ENCODE data around the gene GPR146. TPM values are rescaled to one million over a fixed set of nuclear protein-coding genes. Genes with fewer than 3 reads are reported as not detected.

GPR146 gene
- total and polyA plus RNA-seq, 2 of the 8 experiments (the other 6 are each of a cell fraction or from before 2014, with no cell fraction given), result 1.8 to 2.7 TPM

DNA sequence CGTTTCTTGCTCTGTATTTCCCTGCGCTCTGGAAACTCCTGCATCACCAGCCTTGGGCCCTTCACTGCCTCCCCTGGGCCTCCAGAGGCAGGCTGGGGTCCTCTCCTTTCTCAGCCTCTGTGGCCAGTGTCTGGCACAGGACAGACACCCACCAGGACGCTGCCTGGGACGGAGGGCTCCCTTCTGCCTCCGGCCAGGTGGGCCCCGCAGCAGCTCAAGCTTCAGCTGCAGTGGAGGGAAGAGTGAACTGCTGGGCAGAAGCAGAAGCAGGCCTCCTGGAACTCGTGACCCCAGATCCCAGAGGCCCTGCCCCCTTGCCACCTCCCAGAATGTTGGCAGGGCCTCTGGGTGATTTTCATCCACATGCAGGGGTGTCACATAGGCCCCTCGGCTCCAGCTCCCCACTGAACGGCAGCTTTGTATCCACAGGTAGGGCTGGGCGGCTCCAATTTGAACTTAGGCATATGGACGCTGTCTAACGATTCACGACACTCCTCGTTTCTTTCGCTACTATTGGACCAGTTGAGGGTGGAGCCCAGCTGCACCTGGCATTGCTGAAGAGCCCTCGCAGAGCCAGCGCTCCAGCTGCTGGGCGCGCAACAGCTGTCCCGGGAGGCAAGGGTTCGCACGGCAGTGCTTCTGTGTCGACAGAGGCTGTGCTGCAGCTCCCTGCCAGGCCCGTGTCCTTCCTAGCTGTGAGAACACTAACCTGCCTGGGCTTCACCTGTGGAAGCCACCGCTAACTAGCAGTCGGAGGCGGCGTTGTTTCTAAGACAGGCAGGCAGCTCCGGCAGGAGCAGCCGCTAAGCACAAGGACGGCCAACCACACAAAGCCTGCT, 18.4 kb upstream of the GPR146 start:
- Histone ChIP-seq H2AK5ac (ENCODE audit: low read depth, low read length) (no peak overlapping the region), H3K79me2 (ENCODE audit: control insufficient read depth in 1 of 2, insufficient read depth in 2 of 2, low read length in 2 of 2) (peaks cover 0 to 6% of the 10 kb centered on the region in 2 experiments; a peak in 2 of 4 replicates), H2BK12ac (ENCODE audit: low read depth, low read length) (no peak overlapping the region), H2BK120ac (replicated peaks; ENCODE audit: low read depth, low read length) (no peak overlapping the region), H2BK5ac (ENCODE audit: low read depth, low read length) (no peak overlapping the region), H3K9ac (replicated peaks in 1 of 4; ENCODE audit: extremely low read depth in 1 of 4, low read depth in 3 of 4, low read length in 3 of 4) (no peak overlapping the region), H3K4me1 (replicated peaks in 1 of 4; ENCODE audit: control insufficient read depth in 3 of 4, insufficient read depth in 4 of 4, low read length in 3 of 4) (peaks cover 0 to 9% (median 3%) of the 10 kb centered on the region in 4 experiments; a peak in 5 of 7 replicates), H3K9me3 (ENCODE audit: insufficient read depth in 2 of 2, low read depth in 1 of 2, low read length in 1 of 2) (no peaks in the 10 kb centered on the region), H2BK20ac (ENCODE audit: low read length) (no peak overlapping the region), H3K4me3 (ENCODE audit: extremely low read depth in 1 of 4, insufficient read depth in 2 of 4, low read depth in 3 of 4, low read length in 4 of 4) (no peak overlapping the region), H3K23me2 (ENCODE audit: low read depth, low read length) (peaks cover 12% of the 10 kb centered on the region; the same call in 1 of the 2 replicates), H3K56ac (replicated peaks; ENCODE audit: insufficient read length, low read depth, low read length) (no peak overlapping the region), H4K5ac (ENCODE audit: insufficient read length, low read depth, low read length) (no peak overlapping the region), H3K27me3 (replicated peaks in 1 of 4; ENCODE audit: control insufficient read depth in 3 of 4, extremely low read depth in 1 of 4, insufficient read depth in 3 of 4, low read length in 3 of 4) (no peaks in the 10 kb centered on the region; a peak in 1 of 7 replicates), H4K91ac (replicated peaks; ENCODE audit: insufficient read length, low read length) (no peak overlapping the region), H4K8ac (ENCODE audit: extremely low read depth, insufficient read depth, low read length) (no peak overlapping the region; the same call in 1 of the 2 replicates), H3K79me1 (ENCODE audit: low read depth, low read length) (peaks cover 2% of the 10 kb centered on the region), H3K18ac (ENCODE audit: extremely low read depth, low read length) (no peak overlapping the region), H2BK15ac (ENCODE audit: low read length) (no peak overlapping the region), H2AFZ (ENCODE audit: low read length) (no peak overlapping the region), H4K20me1 (replicated peaks in 1 of 2; ENCODE audit: control insufficient read depth in 1 of 2, insufficient read depth in 2 of 2, low read length in 2 of 2) (peaks cover 9 to 19% of the 10 kb centered on the region in 2 experiments), H3K36me3 (ENCODE audit: control insufficient read depth in 2 of 4, insufficient read depth in 4 of 4, low read length in 3 of 4) (no peaks in the 10 kb centered on the region; a peak in 1 of 8 replicates), H3K4ac (replicated peaks; ENCODE audit: insufficient read length, low read depth, low read length) (no peak overlapping the region), H3K14ac (ENCODE audit: insufficient read length) (no peak overlapping the region), H3K23ac (ENCODE audit: insufficient read length) (no peak overlapping the region), H3K27ac (ENCODE audit: low read depth, low read length) (peak overlapping the region; percentile 41; the same call in 1 of the 2 replicates), H3K4me2 (ENCODE audit: insufficient read depth in 1 of 2, low read depth in 2 of 2, low read length in 2 of 2) (no peak overlapping the region)
- ChIA-PET CTCF (ENCODE audit: partially characterized antibody) (interaction anchor here (0.7 to 10.9 kb wide), 11 partner anchors 18 to 158 kb away, joined by 3 to 117 read pairs (median 4); partner anchors contain the start of gene GPR146), POLR2A (ENCODE audit: partially characterized antibody) (interaction anchor here (3.0 kb wide), 1 partner anchor 18 kb away, joined by 14 read pairs; the partner anchor contains the start of gene GPR146)
- no peak for FAIRE-seq
- no peak for DNase-seq (ENCODE audit: low read depth in 1 of 2, low spot score in 2 of 2)
- WGBS, 2 experiments (ENCODE audit: extremely low coverage in 1 of 2, insufficient coverage in 1 of 2, insufficient read length in 1 of 2, insufficient replicate concordance in 2 of 2, low coverage in 1 of 2, low lambda C conversion rate in 2 of 2, missing lambda C conversion rate in 1 of 2), result 94% methylated on average over 31 of the region's 31 CpGs; no CpG with 5 or more reads in 1 of the 2 experiments
- TF ChIP-seq JUND (IDR thresholded peaks at IDR 0.05; ENCODE audit: low read length) (no peak), BRCA1 (IDR thresholded peaks at IDR 0.05; ENCODE audit: low read depth, low read length) (no peak), CBX8 (IDR thresholded peaks at IDR 0.05; ENCODE audit: borderline replicate concordance, low read depth, low read length) (no peak), RFX5 (IDR thresholded peaks at IDR 0.05; ENCODE audit: borderline replicate concordance, low read depth, low read length) (no peak), NRF1 (IDR thresholded peaks at IDR 0.05; ENCODE audit: low read depth, low read length) (no peak), NANOG (IDR thresholded peaks at IDR 0.05; ENCODE audit: insufficient read depth, low read depth, low read length, poor library complexity, severe bottlenecking) (no peak), HDAC2 (IDR thresholded peaks at IDR 0.05; ENCODE audit: borderline replicate concordance in 1 of 2, low read depth in 2 of 2, low read length in 2 of 2) (no peak), JUN (IDR thresholded peaks at IDR 0.05; ENCODE audit: low read depth, low read length) (no peak)
- TF ChIP-seq, protein P1, sequence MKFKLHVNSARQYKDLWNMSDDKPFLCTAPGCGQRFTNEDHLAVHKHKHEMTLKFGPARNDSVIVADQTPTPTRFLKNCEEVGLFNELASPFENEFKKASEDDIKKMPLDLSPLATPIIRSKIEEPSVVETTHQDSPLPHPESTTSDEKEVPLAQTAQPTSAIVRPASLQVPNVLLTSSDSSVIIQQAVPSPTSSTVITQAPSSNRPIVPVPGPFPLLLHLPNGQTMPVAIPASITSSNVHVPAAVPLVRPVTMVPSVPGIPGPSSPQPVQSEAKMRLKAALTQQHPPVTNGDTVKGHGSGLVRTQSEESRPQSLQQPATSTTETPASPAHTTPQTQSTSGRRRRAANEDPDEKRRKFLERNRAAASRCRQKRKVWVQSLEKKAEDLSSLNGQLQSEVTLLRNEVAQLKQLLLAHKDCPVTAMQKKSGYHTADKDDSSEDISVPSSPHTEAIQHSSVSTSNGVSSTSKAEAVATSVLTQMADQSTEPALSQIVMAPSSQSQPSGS (IDR thresholded peaks at IDR 0.05; ENCODE audit: low read length), result no peak

Measured in H1 (cell line).